SK-MEL-5 (cell line): ENCODE measurements around the gene GTF3C5. TPM values are rescaled to one million over a fixed set of nuclear protein-coding genes. Genes with fewer than 3 reads are reported as not detected.
A peak's percentile ranks its signal among the peaks of the same experiment; 100 is the strongest.

Experiments used
- DNase-seq: peaks from one replicate; pipeline ENCODE4 v3.0.0-alpha.2; 2016; ENCODE audit warnings: low read depth, low spot score
- in situ Hi-C: cut with HindIII; loops from 2 replicates; pipeline ENCODE4 v1.10.0; 2016; ENCODE audit warnings: low sequenced_read_pairs, high pct_unique_total_duplicates, low pct_unique_long_range_greater_than_20kb
- total RNA-seq: library from RNA; depleted of rRNA; stranded (reverse); fragments of >200 nt; shearing (Covaris generic); gene quantifications from 2 replicates; pipeline ENCODE4 v1.2.3, GENCODE V29; 2014

GTF3C5 gene
- total RNA-seq, 1 experiment from 2014 or later, result 64.3 TPM

DNA sequence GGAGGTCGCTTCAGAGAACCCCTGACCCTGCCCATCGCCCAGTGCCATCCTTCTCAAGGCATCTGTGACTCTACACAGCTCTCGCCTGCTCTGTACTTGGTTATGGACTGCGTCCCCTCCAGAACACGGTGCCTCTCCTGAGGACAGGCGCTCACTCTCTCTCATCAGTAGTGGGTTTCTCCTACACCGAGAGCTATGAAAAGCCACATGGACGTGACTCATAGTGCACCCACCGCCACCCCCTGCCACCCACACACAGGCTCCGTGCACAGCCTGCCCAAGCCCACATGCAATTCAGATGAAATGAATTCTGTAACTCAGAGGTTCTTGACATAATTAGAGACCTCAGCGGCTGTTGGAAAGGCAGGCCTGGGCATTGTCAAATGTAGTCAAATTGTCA, 13.9 kb downstream of the GTF3C5 start:
- in situ Hi-C loops, result no loop called here
- DNase-seq, result no peak

DNA sequence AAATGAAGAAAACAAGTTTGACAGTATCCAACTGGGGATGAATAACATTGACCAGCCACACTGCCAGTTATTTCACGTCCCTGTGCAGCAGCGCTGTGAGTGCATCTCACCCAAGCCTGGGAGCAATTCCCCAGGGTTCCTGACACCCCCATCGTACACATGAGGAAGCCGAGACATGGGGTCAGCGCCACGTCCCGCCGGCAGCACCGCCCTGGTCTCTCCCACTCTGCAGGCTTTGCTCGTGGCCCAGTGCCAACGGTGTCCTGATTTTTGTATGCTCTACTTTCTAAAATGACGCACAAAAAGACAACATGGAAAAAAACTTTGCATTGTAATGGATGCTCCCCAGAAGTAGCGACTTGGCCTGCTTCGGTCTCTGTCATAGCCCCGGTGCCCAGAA, 14.3 kb downstream of the GTF3C5 start:
- no peak for DNase-seq
- in situ Hi-C loops, result no loop called here

DNA sequence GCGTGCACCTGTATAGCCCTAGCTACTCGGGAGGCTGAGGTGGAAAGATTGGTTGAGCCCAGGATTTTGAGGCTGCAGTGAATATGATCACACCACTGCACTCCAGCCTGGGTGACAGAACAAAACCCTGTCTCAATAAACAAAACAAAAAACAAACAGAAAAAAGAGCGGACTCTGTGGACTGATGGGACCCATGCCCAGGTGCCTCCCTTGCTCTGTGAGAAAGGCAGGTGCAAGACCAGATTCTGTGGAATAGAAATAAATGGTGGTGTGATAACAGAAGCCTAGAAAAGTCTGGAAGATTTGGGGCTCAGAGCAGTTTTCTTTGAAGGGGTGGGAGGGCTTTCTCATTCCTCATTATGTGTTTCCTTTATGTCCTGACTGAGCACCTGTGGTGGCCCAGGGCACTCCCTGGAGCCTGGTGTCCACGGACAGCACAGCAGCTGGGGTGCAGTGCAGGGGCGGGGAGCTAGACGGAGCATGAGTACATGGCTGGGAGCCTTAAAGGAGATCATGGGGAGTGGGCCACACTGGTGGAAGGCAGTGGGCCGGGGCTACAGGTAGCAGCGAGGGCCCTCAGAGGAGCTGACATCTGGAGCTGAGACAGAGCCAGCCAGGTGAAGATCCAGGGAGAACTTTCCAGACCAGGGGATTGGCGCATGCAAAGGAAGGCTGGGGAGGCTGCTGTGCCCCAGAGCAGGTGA, 15.6 kb downstream of the GTF3C5 start:
- no peak for DNase-seq
- in situ Hi-C loops, result no loop called here

DNA sequence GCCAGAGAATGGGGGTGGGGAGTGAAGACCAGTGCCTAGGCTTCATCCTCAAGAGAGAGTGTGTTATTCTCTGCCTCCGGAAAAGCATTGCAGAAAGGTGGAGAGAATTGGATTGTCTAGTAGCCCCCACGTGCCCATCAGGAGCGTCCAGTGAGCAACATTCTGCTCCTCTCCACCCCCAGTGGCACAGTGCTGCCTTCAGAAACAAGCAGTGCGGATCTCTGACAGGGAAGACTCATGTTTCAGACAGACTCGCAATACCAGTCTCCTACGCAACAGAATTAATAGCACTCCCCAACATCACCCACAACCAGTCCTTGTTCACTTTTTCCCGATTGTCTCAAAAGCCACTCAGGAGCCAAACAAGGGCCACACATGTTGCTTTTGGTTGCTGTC, 16.1 kb downstream of the GTF3C5 start:
- DNase-seq, result no peak
- in situ Hi-C loops, result no loop called here

DNA sequence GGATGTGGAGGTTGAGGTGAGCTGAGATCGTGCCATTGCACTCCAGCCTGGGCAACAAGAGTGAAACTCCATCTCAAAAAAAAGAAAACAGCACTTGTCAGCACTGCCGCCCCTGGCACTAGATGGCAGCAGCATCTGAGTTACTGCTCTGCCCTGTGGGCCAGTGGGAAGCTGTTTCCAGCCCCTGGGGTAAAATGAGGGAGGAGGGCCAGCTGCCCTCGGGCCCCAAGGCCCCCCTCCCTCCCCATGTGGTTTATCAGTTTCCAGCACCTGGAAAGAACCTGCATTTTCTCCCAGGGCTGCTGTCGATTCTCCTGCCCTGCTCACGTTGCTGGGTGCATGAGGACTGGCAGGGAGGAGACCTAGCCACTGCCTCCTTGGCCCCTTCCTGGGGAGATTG, 17.8 kb downstream of the GTF3C5 start:
- in situ Hi-C loops, result no loop called here
- DNase-seq, result peak; percentile 55

DNA sequence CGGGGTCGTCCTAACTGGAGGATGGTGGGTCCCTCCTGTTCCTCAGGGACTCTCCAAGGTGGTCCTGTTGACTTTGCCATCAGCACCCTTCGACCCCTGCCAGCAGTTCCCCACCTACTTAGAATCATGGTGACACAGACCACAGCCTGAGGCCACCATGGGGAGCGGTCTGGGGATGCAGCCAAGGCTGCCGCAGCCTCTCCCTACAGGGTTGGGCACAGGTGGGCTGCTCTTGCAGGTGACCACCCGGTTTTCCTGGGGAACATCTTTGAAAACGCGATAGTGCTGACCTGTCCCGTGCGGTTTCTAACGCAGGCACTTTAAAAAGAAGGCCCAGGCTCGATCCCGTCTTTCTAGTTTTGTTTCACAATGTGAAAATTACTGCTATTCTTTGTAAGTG, 18.2 kb downstream of the GTF3C5 start:
- no peak for DNase-seq
- in situ Hi-C loops, result no loop called here

DNA sequence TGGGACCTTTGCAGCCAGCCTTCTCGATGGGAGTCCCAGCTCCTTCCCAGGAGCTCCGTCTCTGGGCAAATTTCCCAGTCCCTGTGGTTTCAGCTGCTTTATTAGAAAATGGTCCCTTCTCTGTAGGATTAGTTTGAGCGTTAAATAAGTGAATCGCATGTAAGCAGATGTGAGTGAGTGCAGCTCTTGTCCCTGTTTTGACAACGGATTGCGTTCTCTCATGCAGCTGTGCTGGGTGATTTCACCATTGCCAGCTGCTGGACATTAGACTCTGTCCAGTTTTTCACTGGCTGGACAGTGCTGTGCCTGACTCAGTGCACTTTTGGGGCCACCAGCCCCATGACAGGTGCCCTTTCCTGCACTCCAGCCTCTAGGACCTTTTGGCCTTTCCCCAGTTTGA, 19.3 kb downstream of the GTF3C5 start:
- no peak for DNase-seq
- in situ Hi-C loops, result no loop called here

DNA sequence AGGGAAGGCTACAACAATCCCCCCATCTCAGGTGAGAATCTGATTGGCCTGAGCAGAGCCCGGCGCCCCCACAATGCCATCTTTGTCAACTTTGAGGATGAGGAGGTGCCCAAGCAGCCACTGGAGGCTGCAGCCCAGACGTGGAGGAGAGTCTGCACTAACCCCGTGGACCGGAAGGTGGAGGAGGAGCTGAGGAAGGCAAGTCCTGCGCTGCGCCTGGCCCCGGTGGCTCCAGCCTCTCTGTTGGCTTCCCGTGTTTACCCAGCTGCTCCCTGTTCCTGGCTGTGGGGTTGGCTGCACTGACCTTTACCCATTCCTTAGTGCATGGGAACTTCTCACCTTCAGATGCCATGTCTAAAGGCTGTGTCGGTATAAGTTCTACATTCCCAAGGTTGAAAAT, 20.0 kb downstream of the GTF3C5 start:
- no peak for DNase-seq
- in situ Hi-C loops, result no loop called here

DNA sequence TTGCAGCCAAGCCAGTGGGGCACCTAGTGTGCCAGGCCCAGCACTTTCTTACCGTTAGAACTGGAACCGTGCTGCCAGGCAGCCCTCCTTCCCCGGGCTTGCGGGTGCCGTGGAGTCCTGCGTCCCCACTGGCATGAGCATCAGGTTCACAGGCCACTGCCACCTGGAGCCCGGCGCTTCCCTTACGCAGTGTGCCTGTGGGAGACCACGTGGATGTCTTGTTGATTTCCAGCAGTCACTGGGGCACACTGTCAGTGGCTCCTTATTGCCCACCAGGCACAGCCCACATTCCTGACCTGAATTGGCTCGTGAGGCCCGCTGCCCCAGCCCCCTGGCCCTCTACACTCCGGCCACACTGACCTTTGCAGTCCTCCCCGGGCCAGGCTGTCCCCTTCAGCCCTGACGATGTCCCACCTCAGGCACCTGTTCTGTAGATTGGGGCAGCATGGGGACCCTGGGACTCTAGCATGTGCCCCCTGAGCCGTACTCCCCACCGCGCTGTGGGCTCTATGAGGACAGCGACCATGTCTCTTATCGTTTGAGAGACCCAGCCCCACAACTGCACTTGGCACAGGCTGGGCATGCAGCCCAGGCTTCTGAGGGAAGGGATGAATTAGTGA, 20.6 kb downstream of the GTF3C5 start:
- in situ Hi-C loops, result no loop called here
- DNase-seq, result no peak

DNA sequence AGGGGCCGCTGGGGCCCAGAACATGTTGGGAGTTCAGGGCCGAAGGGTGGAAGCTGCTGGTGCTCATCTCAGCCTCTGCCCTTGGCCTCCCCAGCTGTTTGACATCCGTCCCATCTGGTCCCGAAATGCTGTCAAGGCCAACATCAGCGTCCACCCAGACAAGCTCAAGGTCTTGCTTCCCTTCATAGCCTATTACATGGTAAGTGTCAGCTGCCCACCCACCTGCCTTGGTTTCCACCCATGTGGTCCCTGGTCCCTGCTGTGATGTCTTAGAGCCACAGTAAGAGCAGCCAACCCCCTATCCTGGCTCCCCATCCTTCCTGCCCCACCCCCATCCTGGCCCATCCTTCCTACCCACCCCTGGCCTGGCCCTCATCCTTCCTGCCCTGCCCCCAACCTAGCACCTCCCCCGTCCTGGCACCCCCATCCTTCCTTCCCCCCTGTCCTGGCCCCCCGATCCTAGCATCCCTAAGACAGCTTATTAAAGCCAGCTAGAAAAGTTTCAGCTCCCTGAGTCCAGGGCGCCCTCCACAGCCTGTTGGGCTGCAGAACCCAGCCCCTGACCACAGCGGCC, 21.3 kb downstream of the GTF3C5 start:
- no peak for DNase-seq
- in situ Hi-C loops, result no loop called here

DNA sequence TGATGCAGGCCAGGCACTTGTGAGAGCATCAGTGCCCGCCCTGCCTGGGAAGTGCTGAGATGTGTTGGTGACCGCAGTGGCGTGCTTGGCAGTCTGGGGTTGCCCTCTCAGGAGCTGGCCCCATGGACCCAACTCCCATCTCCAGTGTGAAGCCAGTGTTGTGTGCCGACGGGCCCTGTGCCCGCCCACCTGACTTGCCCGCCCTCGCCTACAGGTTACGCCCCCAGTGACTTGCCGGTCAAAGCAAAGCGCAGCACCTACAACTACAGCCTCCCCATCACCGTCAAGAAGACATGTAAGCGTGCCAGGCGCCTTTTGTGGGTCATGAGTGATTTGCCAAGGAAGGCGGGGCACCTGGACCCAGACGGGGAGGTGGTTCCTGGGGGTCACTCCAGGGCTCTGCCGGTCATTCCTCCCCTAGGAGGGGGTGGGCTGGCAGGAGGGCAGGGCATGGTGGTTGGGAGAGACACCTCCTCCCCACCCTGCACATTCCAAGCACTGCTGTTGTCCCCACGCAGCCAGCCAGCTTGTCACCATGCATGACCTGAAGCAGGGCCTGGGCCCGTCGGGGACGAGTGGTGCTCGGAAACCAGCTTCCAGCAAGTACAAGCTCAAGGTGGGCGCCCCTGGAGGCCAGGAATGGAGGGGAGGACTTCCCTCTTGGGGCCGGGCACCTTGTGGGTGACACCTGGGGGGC, 23.5 kb downstream of the GTF3C5 start:
- in situ Hi-C loops, result no loop called here
- DNase-seq, result no peak

DNA sequence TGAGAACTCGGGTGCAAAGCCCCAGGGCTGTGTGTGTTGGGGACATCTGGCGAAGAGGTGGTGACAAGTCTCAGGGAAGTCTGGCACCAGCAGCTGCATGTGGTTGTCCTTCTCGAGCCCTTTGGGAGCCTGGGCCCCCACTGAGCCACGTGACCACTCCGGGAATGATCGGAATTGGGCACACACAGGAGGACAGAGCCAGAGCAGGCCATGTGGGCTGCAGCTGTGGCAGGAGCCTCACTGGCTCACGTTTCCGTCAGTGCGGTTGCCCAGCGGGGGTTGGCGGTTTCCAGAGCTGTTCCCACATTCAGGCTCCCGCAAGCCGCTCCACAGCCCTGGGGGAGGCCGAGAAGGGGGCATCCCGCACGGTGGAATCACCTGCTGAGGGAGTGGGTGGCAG, 24.2 kb downstream of the GTF3C5 start:
- no peak for DNase-seq
- in situ Hi-C loops, result no loop called here

DNA sequence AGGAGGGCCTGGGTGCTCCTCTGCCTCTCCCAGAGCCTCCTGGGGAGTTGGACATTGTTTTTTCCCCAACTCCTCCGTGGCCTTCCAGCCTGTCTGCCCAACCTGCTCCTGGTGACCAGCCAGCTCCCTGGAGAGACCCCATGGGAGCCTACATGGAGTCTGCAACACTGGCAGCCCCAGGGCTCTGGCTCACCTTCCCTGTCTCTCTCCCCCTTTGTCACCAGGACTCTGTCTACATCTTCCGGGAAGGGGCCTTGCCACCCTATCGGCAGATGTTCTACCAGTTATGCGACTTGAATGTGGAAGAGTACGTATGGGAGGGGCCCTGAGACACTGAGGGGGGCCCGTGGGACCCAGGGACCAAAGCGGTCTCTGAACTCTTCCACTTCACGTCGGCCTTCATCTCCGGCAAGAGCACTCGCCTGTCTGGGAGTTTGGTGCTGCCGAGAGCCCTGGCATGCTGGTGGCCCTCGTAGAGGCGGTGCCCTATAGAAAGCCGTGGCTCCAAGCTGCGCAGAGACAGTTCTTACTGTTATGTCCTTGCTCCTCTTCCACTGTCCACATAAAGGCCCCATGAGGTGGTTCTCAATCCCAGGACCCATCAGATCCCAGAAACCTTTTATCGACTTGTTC, 25.1 kb downstream of the GTF3C5 start:
- in situ Hi-C loops, result no loop called here
- DNase-seq, result no peak

DNA sequence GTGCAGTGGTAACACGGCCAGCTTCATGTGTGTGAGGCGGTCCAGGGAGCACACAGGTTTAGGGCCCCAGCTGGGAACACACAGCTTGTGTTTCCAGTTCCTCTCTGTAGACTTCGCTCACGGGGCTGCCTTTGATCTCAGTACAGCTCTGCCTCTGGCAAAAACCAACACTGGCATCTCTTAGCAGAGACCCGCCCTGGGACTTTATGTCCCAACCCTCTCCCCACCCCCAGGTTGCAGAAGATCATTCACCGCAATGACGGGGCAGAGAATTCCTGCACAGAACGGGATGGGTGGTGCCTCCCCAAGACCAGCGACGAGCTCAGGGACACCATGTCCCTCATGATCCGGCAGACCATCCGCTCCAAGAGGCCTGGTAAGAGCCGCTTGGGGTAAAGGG, 25.7 kb downstream of the GTF3C5 start:
- in situ Hi-C loops, result no loop called here
- no peak for DNase-seq

DNA sequence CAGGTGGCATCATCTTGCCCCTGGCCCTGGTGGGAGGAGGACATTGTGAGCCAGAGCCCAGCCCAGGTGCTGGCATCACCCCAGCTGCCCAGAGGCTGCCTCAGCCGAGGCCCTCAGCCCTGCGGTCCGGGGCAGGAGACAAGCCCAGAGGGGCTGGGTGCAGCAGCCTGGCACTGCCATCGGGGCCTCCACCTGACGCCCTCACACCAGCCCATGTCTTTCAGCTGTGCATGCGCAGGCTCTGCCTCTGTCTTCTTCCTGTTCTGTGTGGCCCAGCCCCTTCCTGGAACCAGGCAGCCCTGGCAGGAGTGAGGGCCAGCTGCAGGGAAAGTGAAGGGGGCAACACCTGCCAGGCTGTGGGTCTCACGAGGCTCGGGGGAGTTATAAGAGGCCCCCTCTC, 26.2 kb downstream of the GTF3C5 start:
- DNase-seq, result no peak
- in situ Hi-C loops, result no loop called here

DNA sequence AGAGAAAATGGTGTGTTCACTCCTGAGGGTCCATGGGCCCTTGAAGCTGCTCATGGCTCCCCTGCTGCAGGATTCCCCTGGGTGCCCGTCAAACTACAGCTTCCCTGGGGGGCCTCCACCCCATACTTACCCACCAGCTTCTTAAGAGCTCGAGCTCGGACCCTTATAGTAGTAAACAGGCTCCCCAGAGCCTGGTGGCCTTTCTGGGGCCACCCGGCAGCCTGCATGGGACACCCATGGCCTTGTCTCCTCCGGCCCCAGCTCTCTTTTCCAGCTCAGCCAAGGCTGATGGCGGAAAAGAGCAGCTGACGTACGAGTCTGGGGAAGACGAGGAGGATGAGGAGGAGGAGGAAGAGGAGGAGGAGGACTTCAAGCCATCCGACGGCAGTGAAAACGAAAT, 26.8 kb downstream of the GTF3C5 start:
- DNase-seq, result no peak
- in situ Hi-C loops, result no loop called here

DNA sequence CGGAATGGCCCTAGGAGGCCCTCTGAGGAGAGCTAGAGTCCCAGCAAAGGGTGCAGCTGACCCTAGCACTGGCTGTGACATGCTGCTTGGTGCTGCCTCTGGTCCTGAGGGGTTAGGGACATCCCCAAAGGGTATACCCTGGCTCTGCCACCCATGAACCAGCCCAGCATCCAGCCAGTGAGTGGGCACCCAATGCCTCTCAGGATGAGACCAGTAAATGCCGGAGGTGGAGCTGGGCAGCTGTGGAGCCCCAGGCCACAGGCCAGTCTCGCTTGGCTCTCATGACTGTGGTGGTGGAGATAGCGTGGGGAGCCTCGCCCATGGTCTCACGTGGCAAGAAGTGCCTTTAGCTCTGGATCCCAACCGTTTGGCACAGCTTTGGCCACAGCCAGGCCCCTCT, 27.3 kb downstream of the GTF3C5 start:
- no peak for DNase-seq
- in situ Hi-C loops, result no loop called here

DNA sequence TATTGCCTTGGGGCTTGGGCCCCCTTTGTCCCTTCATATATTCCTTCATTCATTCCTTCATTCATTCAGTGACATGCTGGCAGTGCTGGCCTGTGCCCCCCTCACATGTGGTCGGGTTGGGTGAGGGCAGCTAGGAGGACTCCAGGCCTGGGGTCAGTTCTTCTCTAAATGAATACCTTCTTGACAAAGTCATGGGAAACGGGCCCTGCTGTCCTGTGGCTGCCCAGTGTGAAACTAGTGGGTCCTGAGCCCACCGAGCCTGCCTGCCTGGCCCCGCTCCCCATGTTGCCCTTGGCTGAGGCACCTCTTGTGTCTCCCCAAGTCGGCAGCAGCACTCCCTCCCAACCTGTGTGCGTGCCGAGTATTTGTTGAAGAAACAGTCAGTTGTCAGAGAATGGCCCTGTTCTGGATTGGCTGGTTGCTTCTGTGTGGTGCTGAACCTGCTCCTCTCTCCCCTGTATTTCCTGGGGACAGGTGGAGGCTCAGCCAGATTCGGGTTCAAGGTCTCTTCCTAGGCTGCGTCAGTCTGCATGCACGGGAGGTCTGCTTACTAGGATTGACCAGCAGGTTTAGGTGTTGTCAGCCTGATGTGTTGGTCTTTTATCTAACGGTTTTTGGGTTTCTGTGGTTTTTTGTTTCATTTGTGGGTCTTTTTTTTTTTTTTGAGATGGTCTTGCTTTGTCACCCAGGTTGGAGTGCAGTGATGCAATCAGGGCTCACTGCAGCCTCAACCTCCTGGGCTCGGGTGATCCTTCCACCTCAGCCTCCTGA, 27.9 kb downstream of the GTF3C5 start:
- no peak for DNase-seq
- in situ Hi-C loops, result no loop called here
